Measurements from ENCODE around the gene ARID3C.

ARID3C gene

DNA sequence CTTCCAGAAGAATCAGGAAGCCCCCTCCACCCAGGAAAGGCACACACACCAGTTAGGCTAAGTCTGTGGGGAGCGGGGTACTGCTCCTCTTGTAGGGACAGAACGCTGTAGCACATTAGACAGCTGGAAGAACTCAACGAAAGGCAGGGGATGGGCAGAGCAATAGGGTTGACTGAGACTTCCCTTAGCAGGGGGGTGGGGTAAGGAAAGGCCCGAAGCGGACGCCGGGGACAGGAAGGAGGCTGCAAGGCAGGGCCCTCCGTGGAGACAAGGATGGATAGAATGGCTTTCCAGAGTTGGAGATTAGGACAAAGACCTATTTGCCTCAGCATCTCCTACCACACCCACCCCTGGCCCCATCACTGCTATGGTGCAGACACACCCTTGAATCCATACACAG is 53.6 kb downstream of the ARID3C start:
- TF ChIP-seq GATA2 (IDR thresholded peaks at IDR 0.05; ENCODE audit: low read depth, low read length), result no peak
- no peak for TF ChIP-seq GATA3 (IDR thresholded peaks at IDR 0.05; ENCODE audit: low read depth, low read length)

GRCh38 chr9:34574571-34574970 is 54.3 kb downstream of the ARID3C start:
- TF ChIP-seq GATA2 (IDR thresholded peaks at IDR 0.05; ENCODE audit: low read depth, low read length) (no peak), GATA3 (IDR thresholded peaks at IDR 0.05; ENCODE audit: low read depth, low read length) (no peak)

GRCh38 chr9:34573599-34574325 is 55.1 kb downstream of the ARID3C start:
- no peak for TF ChIP-seq GATA3 (IDR thresholded peaks at IDR 0.05; ENCODE audit: low read depth, low read length)
- TF ChIP-seq GATA2 (IDR thresholded peaks at IDR 0.05; ENCODE audit: low read depth, low read length), result no peak

DNA sequence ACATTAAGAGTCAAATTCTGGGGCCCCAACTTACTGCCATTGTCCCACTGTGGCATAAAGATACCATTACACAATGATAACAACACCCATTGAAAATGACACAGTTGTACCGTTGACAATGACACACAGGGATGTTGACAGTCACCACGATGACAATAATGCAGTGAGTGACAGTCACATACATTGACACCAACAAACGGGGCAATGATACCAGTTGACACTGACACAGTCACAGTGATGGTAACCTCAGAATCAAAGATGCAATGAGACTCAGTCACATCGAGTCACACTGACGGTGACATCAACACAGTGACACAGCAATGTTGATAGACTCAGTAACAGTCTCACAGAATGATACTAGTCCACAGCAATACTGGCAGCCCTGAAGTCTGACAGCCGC is 56.2 kb downstream of the ARID3C start:
- TF ChIP-seq GATA2 (IDR thresholded peaks at IDR 0.05; ENCODE audit: low read depth, low read length) (no peak), GATA3 (IDR thresholded peaks at IDR 0.05; ENCODE audit: low read depth, low read length) (no peak)

DNA sequence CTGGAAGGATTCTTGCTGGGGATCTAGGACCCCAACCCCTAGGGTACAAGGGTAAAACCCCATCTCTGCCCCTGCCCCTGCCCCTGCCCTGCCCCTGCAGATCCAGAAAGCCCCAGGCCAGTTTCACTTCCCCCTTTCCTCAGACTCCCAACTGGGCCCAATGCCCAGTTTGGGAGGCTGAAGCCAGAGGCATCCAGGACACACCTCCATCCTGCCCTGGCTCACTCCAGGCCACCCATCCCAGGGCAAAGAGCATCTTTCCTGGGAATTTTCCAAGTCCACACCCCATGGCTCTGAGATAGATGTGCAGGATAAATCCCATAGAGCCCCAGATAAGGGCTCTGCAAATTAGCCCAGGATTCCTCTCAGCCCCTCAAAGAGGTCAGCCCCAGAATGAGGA is 56.8 kb downstream of the ARID3C start:
- TF ChIP-seq GATA2 (IDR thresholded peaks at IDR 0.05; ENCODE audit: low read depth, low read length) (peak; percentile 78), GATA3 (IDR thresholded peaks at IDR 0.05; ENCODE audit: low read depth, low read length) (no peak)

GRCh38 chr9:34571481-34571810 is 57.4 kb downstream of the ARID3C start:
- TF ChIP-seq GATA2 (IDR thresholded peaks at IDR 0.05; ENCODE audit: low read depth, low read length) (no peak), GATA3 (IDR thresholded peaks at IDR 0.05; ENCODE audit: low read depth, low read length) (no peak)

Data from SH-SY5Y (cell line).